ENCODE data around the gene LRRC7. TPM values are rescaled to one million over a fixed set of nuclear protein-coding genes. Genes with fewer than 3 reads are reported as not detected.

Gene LRRC7
- total and polyA plus RNA-seq, 2 of the 13 experiments (the other 11 are each of a cell fraction or from before 2014, with no cell fraction given): not detected

DNA sequence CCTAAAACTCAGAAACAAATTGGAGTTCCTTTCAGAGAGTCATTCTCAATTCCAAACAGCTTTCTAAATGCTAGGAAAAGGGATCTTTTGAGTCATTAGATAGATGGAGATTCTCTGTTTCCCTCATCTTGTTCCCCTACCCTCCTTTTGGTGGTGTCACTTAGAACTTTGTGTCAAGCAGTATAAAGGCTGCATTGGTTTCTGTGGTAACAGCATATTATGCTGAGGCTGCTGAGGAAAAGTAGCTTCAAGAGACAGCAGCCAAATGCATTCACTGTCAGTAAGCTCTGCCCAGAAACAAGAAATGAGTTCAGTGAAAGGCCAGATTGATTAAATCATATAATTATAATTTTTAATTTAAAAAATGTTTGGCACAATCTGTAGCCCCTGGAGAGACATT, 493.5 kb downstream of the LRRC7 start:
- Histone ChIP-seq H3K79me2 (ENCODE audit: insufficient read depth, low read length) (no peaks in the 10 kb centered on the region), H3K9me3 (ENCODE audit: low read length) (no peaks in the 10 kb centered on the region), H3K9ac (ENCODE audit: insufficient read depth, low read depth, low read length) (no peak overlapping the region), H2AFZ (ENCODE audit: low read length) (no peak overlapping the region), H4K20me1 (ENCODE audit: insufficient read depth, low read length) (no peaks in the 10 kb centered on the region), H3K27me3 (ENCODE audit: control insufficient read depth in 1 of 2, insufficient read depth in 2 of 2, low read length in 2 of 2) (no peaks in the 10 kb centered on the region), H3K4me1 (ENCODE audit: insufficient read depth, low read length) (no peaks in the 10 kb centered on the region), H3K36me3 (replicated peaks in 1 of 2; ENCODE audit: control insufficient read depth in 1 of 2, insufficient read depth in 2 of 2, low read length in 2 of 2) (no peaks in the 10 kb centered on the region), H3K4me3 (replicated peaks in 1 of 3; ENCODE audit: insufficient read depth in 1 of 3, low read depth in 2 of 3, low read length in 3 of 3) (no peak overlapping the region), H3K4me2 (ENCODE audit: low read depth, low read length) (no peak overlapping the region), H3K27ac (ENCODE audit: extremely low read length, insufficient read depth, low read length) (no peak overlapping the region)
- FAIRE-seq (no peak), DNase-seq (ENCODE audit: low spot score) (no peak), ATAC-seq (no peak)
- intact Hi-C loops (cut with micrococcal nuclease; ENCODE audit: unreplicated experiment): no loop called here
- BruUV-seq (replicated peaks): no TSS peak
- POLR2A ChIA-PET: no interaction called here
- CTCF ChIA-PET (ENCODE audit: low intra/inter-chr PET ratio, low total read pairs): no interaction called here
- in situ Hi-C loops (cut with HindIII; ENCODE audit: extremely low pct_ligation_motif_present, low pct_unique_long_range_greater_than_20kb): no loop called here
- TF ChIP-seq GPN1 (CRISPR knock-in tag; IDR thresholded peaks at IDR 0.05; ENCODE audit: borderline replicate concordance) (no peak), TSC22D2 (CRISPR knock-in tag; IDR thresholded peaks at IDR 0.05; ENCODE audit: borderline replicate concordance) (no peak), ZNF556 (CRISPR knock-in tag; IDR thresholded peaks at IDR 0.05; ENCODE audit: borderline replicate concordance) (no peak), ZNF75D (CRISPR knock-in tag; IDR thresholded peaks at IDR 0.05; ENCODE audit: borderline replicate concordance) (no peak), GABPB1 (CRISPR knock-in tag; IDR thresholded peaks at IDR 0.05) (no peak), SAP130 (CRISPR knock-in tag; IDR thresholded peaks at IDR 0.05; ENCODE audit: low read depth) (no peak), FOXO1 (CRISPR knock-in tag; IDR thresholded peaks at IDR 0.05) (no peak), CHCHD3 (CRISPR knock-in tag; IDR thresholded peaks at IDR 0.05) (no peak), MZF1 (CRISPR knock-in tag; IDR thresholded peaks at IDR 0.05; ENCODE audit: borderline replicate concordance) (no peak), CEBPG (CRISPR knock-in tag; IDR thresholded peaks at IDR 0.05) (no peak), MIER2 (CRISPR knock-in tag; IDR thresholded peaks at IDR 0.05) (no peak), FOSL1 (CRISPR knock-in tag; IDR thresholded peaks at IDR 0.05; ENCODE audit: borderline replicate concordance) (no peak), ZNF550 (CRISPR knock-in tag; IDR thresholded peaks at IDR 0.05; ENCODE audit: borderline replicate concordance) (no peak), ZSCAN29 (CRISPR knock-in tag; conservative IDR thresholded peaks at IDR 0.05) (no peak)
- TF ChIP-seq, protein P1, sequence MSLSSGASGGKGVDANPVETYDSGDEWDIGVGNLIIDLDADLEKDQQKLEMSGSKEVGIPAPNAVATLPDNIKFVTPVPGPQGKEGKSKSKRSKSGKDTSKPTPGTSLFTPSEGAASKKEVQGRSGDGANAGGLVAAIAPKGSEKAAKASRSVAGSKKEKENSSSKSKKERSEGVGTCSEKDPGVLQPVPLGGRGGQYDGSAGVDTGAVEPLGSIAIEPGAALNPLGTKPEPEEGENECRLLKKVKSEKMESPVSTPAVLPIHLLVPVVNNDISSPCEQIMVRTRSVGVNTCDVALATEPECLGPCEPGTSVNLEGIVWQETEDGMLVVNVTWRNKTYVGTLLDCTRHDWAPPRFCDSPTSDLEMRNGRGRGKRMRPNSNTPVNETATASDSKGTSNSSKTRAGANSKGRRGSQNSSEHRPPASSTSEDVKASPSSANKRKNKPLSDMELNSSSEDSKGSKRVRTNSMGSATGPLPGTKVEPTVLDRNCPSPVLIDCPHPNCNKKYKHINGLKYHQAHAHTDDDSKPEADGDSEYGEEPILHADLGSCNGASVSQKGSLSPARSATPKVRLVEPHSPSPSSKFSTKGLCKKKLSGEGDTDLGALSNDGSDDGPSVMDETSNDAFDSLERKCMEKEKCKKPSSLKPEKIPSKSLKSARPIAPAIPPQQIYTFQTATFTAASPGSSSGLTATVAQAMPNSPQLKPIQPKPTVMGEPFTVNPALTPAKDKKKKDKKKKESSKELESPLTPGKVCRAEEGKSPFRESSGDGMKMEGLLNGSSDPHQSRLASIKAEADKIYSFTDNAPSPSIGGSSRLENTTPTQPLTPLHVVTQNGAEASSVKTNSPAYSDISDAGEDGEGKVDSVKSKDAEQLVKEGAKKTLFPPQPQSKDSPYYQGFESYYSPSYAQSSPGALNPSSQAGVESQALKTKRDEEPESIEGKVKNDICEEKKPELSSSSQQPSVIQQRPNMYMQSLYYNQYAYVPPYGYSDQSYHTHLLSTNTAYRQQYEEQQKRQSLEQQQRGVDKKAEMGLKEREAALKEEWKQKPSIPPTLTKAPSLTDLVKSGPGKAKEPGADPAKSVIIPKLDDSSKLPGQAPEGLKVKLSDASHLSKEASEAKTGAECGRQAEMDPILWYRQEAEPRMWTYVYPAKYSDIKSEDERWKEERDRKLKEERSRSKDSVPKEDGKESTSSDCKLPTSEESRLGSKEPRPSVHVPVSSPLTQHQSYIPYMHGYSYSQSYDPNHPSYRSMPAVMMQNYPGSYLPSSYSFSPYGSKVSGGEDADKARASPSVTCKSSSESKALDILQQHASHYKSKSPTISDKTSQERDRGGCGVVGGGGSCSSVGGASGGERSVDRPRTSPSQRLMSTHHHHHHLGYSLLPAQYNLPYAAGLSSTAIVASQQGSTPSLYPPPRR (CRISPR knock-in tag; IDR thresholded peaks at IDR 0.05; ENCODE audit: borderline replicate concordance): no peak
- TF ChIP-seq, protein P2, sequence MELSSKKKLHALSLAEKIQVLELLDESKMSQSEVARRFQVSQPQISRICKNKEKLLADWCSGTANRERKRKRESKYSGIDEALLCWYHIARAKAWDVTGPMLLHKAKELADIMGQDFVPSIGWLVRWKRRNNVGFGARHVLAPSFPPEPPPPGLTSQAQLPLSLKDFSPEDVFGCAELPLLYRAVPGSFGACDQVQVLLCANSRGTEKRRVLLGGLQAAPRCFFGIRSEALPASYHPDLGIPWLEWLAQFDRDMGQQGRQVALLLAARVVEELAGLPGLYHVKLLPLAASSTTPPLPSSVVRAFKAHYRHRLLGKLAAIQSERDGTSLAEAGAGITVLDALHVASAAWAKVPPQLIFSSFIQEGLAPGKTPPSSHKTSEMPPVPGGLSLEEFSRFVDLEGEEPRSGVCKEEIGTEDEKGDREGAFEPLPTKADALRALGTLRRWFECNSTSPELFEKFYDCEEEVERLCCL (CRISPR knock-in tag; IDR thresholded peaks at IDR 0.05; ENCODE audit: borderline replicate concordance): no peak
- TF ChIP-seq, protein P3, sequence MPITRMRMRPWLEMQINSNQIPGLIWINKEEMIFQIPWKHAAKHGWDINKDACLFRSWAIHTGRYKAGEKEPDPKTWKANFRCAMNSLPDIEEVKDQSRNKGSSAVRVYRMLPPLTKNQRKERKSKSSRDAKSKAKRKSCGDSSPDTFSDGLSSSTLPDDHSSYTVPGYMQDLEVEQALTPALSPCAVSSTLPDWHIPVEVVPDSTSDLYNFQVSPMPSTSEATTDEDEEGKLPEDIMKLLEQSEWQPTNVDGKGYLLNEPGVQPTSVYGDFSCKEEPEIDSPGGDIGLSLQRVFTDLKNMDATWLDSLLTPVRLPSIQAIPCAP (CRISPR knock-in tag; IDR thresholded peaks at IDR 0.05; ENCODE audit: low read depth): no peak
- TF ChIP-seq, protein P4, sequence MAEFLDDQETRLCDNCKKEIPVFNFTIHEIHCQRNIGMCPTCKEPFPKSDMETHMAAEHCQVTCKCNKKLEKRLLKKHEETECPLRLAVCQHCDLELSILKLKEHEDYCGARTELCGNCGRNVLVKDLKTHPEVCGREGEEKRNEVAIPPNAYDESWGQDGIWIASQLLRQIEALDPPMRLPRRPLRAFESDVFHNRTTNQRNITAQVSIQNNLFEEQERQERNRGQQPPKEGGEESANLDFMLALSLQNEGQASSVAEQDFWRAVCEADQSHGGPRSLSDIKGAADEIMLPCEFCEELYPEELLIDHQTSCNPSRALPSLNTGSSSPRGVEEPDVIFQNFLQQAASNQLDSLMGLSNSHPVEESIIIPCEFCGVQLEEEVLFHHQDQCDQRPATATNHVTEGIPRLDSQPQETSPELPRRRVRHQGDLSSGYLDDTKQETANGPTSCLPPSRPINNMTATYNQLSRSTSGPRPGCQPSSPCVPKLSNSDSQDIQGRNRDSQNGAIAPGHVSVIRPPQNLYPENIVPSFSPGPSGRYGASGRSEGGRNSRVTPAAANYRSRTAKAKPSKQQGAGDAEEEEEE (CRISPR knock-in tag; IDR thresholded peaks at IDR 0.05; ENCODE audit: borderline replicate concordance): no peak

Measured in HepG2 (cell line).